GM12892 (cell line): ENCODE data around the gene OMD.
"Not testable (repeated sequence)": the region's sequence is repeated elsewhere in the genome, so short reads cannot be mapped to it uniquely, and the experiment has no call there.

ENCODE experiments used
- DNase-seq: peaks from one replicate; pipeline ENCODE4 v3.0.0; 2011; ENCODE audit not compliant: insufficient read length
- FAIRE-seq: peaks from 2 replicates; lab custom pipeline; 2011; peaks lifted over from hg19 to GRCh38; lab: Jason Lieb, UNC
- POLR2A ChIP-seq: IDR thresholded peaks from 2 replicates; pipeline ENCODE4 v1.6.1; 2011; ENCODE audit warnings: low read depth, low read length, control low read depth
- POLR2AphosphoS5 ChIP-seq: IDR thresholded peaks from 2 replicates; pipeline ENCODE4 v1.6.1; 2011; ENCODE audit warnings: low read depth, low read length, control low read depth
- TAF1 ChIP-seq: IDR thresholded peaks from 2 replicates; pipeline ENCODE4 v1.6.1; 2011; ENCODE audit warnings: low read depth, mild to moderate bottlenecking, control low read depth, low read length, borderline replicate concordance

Gene OMD

DNA sequence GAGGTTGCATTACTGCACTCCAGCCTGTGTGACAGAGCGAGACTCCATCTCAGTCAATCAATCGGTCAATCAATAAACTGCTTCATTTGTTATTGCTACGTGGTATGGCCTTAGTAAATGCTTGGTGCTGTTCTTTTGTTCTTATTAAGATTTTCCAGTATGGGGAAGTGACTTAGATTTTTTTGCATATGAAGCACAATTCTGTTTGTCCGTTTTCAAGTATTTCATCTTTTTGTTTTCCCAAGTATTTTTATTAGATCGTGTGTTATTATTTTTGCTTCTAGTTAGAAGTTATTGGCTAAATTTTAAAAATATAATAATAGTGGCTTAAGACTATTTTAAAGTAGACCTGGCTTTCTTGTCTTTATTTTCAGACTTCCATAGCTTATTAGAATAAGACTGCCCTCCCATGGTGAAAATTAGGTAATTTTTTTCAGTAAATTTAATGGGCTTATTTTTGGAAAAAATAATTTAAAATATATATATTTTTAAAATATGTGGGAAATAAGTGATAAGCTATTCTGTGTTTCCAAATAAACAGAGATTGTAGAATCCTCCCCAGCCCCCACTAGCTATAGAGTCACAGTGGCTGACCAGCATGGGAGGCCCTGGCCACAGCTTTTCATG lies 14.7 kb upstream of the OMD start:
- DNase-seq (no peak), FAIRE-seq (no peak)
- TF ChIP-seq TAF1 (no peak), POLR2AphosphoS5 (no peak), POLR2A (no peak)

DNA sequence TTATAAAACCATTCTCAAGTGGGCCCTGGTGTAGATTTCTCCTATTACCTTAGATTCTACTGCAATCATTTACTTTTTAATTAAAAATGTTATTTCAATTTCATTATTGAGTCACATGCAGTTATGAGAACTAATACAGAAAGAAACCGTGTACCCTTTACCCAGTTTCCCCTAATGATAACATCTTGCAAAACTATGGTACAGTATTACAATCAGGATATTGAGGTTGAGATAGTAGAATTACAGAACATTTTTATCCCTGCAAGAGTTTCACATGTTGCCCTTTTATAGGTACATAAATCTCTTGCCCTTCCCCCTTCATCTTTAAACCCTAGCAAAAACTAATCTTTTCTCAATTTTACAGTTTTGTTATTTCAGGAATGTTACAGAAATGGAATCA lies 11.0 kb upstream of the OMD start:
- no peak for DNase-seq
- TF ChIP-seq POLR2A (no peak), POLR2AphosphoS5 (no peak), TAF1 (no peak)
- no peak for FAIRE-seq

DNA sequence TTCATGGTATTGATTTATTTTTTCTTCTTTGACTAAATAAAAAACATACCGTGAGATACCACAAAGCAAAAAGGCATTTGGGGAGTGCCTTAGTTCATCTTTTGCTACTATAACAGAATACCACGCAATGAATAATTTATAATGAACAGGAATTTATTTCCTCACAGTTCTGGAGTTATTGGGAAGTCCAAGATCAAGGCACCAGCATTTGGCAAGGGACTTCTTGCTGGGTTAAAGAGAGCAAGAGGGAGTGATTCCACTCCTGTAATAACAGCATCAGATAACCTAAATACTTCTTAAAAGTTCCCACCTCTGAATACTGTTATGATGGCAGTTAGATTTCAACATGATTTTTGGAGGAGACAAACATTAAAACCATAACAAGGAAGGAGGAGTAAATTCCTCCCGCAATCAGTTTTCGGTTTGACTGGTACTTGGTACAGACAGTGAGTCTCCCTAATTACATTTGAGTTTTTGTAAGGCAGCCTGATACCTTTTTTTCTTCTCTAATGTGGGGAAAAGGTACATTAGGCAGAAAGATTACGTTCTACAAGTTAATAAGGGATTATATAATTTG lies 8.8 kb upstream of the OMD start:
- no peak for FAIRE-seq
- DNase-seq = no peak
- TF ChIP-seq POLR2AphosphoS5 = no peak
- no peak for TF ChIP-seq POLR2A
- TF ChIP-seq TAF1 = no peak

DNA sequence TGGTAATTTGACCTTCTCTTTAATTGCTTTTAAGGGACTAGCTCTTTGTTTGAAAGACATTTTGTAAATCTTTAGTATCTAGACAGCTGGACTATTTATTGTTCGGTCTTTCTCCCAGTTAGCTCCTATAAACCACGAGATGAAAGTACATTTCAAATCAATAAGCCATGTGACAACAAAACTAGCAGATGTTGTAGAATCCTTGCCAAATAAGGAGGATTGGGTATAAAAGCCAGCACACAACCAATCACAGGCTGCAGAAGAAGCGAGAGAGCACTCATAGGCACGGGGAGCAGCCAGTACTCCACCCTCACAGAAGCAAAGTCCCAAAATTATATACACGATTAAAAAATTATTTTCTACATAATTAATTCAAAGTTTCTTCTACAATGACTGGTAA lies 8.1 kb upstream of the OMD start:
- no peak for TF ChIP-seq POLR2AphosphoS5
- no peak for TF ChIP-seq POLR2A
- no peak for TF ChIP-seq TAF1
- no peak for FAIRE-seq
- DNase-seq = no peak

GRCh38 chr9:92429836-92430235 lies 5.6 kb upstream of the OMD start:
- FAIRE-seq = no peak
- no peak for TF ChIP-seq TAF1
- no peak for TF ChIP-seq POLR2A
- no peak for TF ChIP-seq POLR2AphosphoS5

GRCh38 chr9:92426501-92427145 lies 2.4 kb upstream of the OMD start:
- no peak for DNase-seq
- TF ChIP-seq POLR2A (no peak), POLR2AphosphoS5 (no peak), TAF1 (no peak)
- no peak for FAIRE-seq

More at GRCh38 chr9:92429836-92430235, 5.6 kb upstream of the OMD start:
- DNase-seq = no peak

GRCh38 chr9:92425474-92425873 lies 1.2 kb upstream of the OMD start:
- DNase-seq (no peak), FAIRE-seq (peak; percentile 38)
- no peak for TF ChIP-seq POLR2A
- TF ChIP-seq POLR2AphosphoS5 = no peak
- TF ChIP-seq TAF1 = no peak

DNA sequence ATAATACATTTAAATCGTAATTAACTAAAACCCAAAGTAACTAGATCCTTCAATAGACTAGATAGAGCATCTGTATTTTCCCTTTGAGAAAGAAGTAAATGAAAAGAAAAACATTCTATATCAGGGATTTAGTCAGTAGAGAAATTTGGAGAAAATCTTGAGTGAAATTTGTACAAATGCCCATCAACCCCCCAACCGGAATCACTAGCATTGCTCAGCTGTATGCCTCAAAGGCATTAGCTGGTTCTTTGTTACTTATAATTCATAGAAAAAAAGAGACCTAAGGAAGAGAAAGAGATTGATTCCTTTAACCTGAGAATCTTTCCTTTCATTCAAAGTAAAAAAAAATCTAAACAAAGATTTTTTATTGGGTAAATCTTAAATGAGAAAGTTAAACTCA lies 659 bp downstream of the OMD start:
- FAIRE-seq = no peak
- no peak for DNase-seq
- TF ChIP-seq POLR2AphosphoS5 = no peak
- no peak for TF ChIP-seq POLR2A
- no peak for TF ChIP-seq TAF1

DNA sequence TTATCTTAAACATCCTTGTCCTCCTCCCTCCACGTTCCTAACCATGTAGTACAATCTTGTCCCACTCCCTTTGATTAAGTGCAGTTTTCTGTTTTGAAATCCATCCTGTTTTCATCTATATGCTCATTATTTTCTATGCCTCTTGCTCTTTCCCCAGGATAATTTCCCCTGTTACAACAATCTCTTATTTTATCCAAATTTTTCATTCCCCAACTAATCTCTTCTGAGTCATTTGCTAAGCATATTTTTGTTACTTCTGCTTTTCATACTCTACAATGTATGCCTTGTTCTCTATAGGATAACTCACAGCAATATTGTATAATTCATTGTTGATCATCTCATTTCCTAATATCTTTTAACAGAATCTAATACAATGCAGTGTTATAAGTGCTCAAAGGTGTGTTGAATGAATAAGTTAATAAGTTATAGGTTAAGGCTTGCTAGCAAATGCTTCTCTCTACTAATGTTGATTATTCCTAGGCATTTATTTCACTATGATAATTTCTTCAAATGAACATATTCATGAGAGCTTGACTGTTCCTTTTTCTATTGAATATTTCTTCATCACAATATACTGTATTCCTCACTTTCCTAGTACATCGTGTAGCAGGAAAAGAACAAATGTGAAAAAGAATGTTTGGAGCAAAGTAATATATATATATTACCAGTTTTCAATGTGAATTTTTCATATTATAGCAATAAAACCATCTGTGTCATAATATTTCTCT lies 1.5 kb downstream of the OMD start:
- FAIRE-seq (no peak), DNase-seq (no peak)
- TF ChIP-seq POLR2A (no peak), TAF1 (no peak), POLR2AphosphoS5 (no peak)

GRCh38 chr9:92414566-92414965 lies 9.7 kb downstream of the OMD start:
- no peak for FAIRE-seq
- no peak for TF ChIP-seq POLR2AphosphoS5
- no peak for TF ChIP-seq TAF1
- TF ChIP-seq POLR2A = no peak
- DNase-seq = no peak

DNA sequence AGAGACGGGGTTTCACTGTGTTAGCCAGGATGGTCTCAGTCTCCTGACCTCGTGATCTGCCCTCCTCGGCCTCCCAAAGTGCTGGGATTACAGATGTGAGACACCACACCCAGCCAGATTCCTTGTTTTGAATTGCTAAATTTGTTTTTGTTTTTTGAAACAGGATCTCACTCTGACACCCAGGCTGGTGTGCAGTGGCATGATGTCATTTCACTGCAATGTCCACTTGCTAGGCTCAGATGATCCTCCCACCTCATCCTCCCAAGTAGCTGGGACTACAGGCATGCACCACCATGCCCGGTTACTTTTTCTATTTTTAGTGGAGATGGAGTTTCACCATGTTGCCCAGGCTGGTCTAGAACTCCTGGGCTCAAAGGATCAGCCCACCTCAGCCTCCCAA lies 13.1 kb downstream of the OMD start:
- FAIRE-seq, DNase-seq: not testable (repeated sequence)
